Brain microvascular endothelial cell (primary cell): ENCODE data around the gene RERE.

Source experiments
- DNase-seq: peaks from one replicate; pipeline ENCODE4 v3.0.0-alpha.2; 2020
- H3K27ac ChIP-seq: fragments of 250-450 bp; sonication (Bioruptor Pico); 2 replicates; pipeline ENCODE4 v1.5.1; 2020; ENCODE audit warnings: mild to moderate bottlenecking, moderate library complexity
- H3K27me3 ChIP-seq: fragments of 250-450 bp; sonication (Bioruptor Pico); replicated peaks from 2 replicates; pipeline ENCODE4 v1.5.1; 2020; ENCODE audit warnings: mild to moderate bottlenecking
- H3K36me3 ChIP-seq: fragments of 250-450 bp; sonication (Bioruptor Pico); replicated peaks from 2 replicates; pipeline ENCODE4 v1.5.1; 2020; ENCODE audit warnings: mild to moderate bottlenecking
- H3K4me3 ChIP-seq: 2 replicates; pipeline ENCODE4 v1.5.1; 2011; ENCODE audit warnings: low read depth, mild to moderate bottlenecking, control low read depth, low read length, moderate library complexity
- CTCF ChIP-seq: IDR thresholded peaks from 2 replicates; pipeline ENCODE4 v1.5.1; 2011; ENCODE audit warnings: low read depth, mild to moderate bottlenecking, moderate library complexity, low read length, control low read depth, inconsistent platforms; ENCODE audit errors: missing control alignments
- in situ Hi-C: cut with HindIII; loops from 2 replicates; pipeline ENCODE4 v1.10.0; 2017; ENCODE audit warnings: low sequenced_read_pairs, low pct_ligation_motif_present

Gene RERE

GRCh38 chr1:8539683-8540082 lies 277.8 kb downstream of the RERE start:
- Histone ChIP-seq H3K36me3 (no peaks in the 10 kb centered on the region), H3K27ac (no peak overlapping the region), H3K27me3 (no peaks in the 10 kb centered on the region), H3K4me3 (no peak overlapping the region)
- no peak for DNase-seq
- TF ChIP-seq CTCF: no peak
- in situ Hi-C loops: no loop called here

GRCh38 chr1:8538502-8538901 lies 278.9 kb downstream of the RERE start:
- no peaks in the 10 kb centered on the region for H3K36me3 ChIP-seq
- no peak for DNase-seq
- in situ Hi-C loops: no loop called here
- H3K27me3 ChIP-seq: no peaks in the 10 kb centered on the region
- no peak for TF ChIP-seq CTCF
- no peak overlapping the region for H3K27ac ChIP-seq
- H3K4me3 ChIP-seq: no peak overlapping the region

GRCh38 chr1:8537991-8538390 lies 279.4 kb downstream of the RERE start:
- no peaks in the 10 kb centered on the region for H3K27me3 ChIP-seq
- no peak overlapping the region for H3K4me3 ChIP-seq
- no peaks in the 10 kb centered on the region for H3K36me3 ChIP-seq
- in situ Hi-C loops: no loop called here
- TF ChIP-seq CTCF: no peak
- H3K27ac ChIP-seq: no peak overlapping the region
- no peak for DNase-seq

- Histone ChIP-seq H3K27ac (no peak overlapping the region), H3K27me3 (no peaks in the 10 kb centered on the region), H3K36me3 (no peaks in the 10 kb centered on the region), H3K4me3 (no peak overlapping the region)
- DNase-seq: no peak
- TF ChIP-seq CTCF: no peak
- in situ Hi-C loops: no loop called here
These were observed 280.9 kb downstream of the RERE start for GRCh38 chr1:8536515-8536914.

GRCh38 chr1:8533907-8534306 lies 283.5 kb downstream of the RERE start:
- no peaks in the 10 kb centered on the region for H3K36me3 ChIP-seq
- H3K4me3 ChIP-seq: no peak overlapping the region
- no peak for DNase-seq
- in situ Hi-C loops: no loop called here
- TF ChIP-seq CTCF: no peak
- no peaks in the 10 kb centered on the region for H3K27me3 ChIP-seq
- no peak overlapping the region for H3K27ac ChIP-seq

GRCh38 chr1:8533124-8533523 lies 284.3 kb downstream of the RERE start:
- Histone ChIP-seq H3K27me3 (no peaks in the 10 kb centered on the region), H3K27ac (no peak overlapping the region), H3K4me3 (no peak overlapping the region), H3K36me3 (no peaks in the 10 kb centered on the region)
- in situ Hi-C loops: no loop called here
- DNase-seq: no peak
- no peak for TF ChIP-seq CTCF
